A673 (cell line): Measurements from ENCODE around the gene IPCEF1. TPM values are rescaled to one million over a fixed set of nuclear protein-coding genes. Genes with fewer than 3 reads are reported as not detected.

Experiments used
- BruUV-seq: library from RNA; stranded (reverse); fragments of 400-500 nt; replicated peaks from 2 replicates; lab custom pipeline; 2021; lab: Mats Ljungman, UMichigan
- CTCF ChIA-PET: fragments of 300-600 bp; sonication (Branson Sonifier 250); formaldehyde crosslinking; loops from one replicate; lab custom pipeline; 2022; ENCODE audit warnings: antibody characterized with exemption; lab: Charles Lee
- POLR2A ChIA-PET: fragments of 300-600 bp; sonication (Branson Sonifier 250); formaldehyde crosslinking; loops from one replicate; lab custom pipeline; 2022; ENCODE audit warnings: antibody characterized with exemption; ENCODE audit not compliant: low non-redundant PET; lab: Charles Lee
- DNase-seq: peaks from one replicate; pipeline ENCODE4 v3.0.0-alpha.2; 2015; ENCODE audit warnings: low spot score
- H3K27ac ChIP-seq: fragments of 200-600 bp; sonication (generic); 2 replicates; pipeline ENCODE4 v1.5.1; 2016; ENCODE audit warnings: mixed run types, low read depth, mild to moderate bottlenecking, mixed read lengths, antibody characterized with exemption, low read length; ENCODE audit not compliant: poor library complexity, severe bottlenecking
- H3K27me3 ChIP-seq: fragments of 200-600 bp; sonication (generic); replicated peaks from 2 replicates; pipeline ENCODE4 v1.6.1; 2017; ENCODE audit warnings: mixed run types, low read depth, mild to moderate bottlenecking, mixed read lengths, antibody characterized with exemption, low read length; ENCODE audit not compliant: insufficient read depth, poor library complexity
- H3K36me3 ChIP-seq: fragments of 200-600 bp; sonication (generic); 2 replicates; pipeline ENCODE4 v1.6.1; 2016; ENCODE audit warnings: mixed run types, mild to moderate bottlenecking, mixed read lengths, antibody characterized with exemption, low read length; ENCODE audit not compliant: insufficient read depth, poor library complexity, severe bottlenecking
- H3K4me1 ChIP-seq: fragments of 200-600 bp; sonication (generic); 2 replicates; pipeline ENCODE4 v1.6.1; 2017; ENCODE audit warnings: mixed run types, mild to moderate bottlenecking, mixed read lengths, antibody characterized with exemption, low read length; ENCODE audit not compliant: insufficient read depth, poor library complexity, severe bottlenecking
- H3K4me3 ChIP-seq: fragments of 200-600 bp; sonication (generic); 2 replicates; pipeline ENCODE4 v1.5.1; 2016; ENCODE audit warnings: low read depth, mixed run types, mild to moderate bottlenecking, mixed read lengths, low read length; ENCODE audit not compliant: poor library complexity, severe bottlenecking
- H3K9me3 ChIP-seq: fragments of 200-600 bp; sonication (generic); 2 replicates; pipeline ENCODE4 v1.6.1; 2016; ENCODE audit warnings: mixed run types, low read depth, mild to moderate bottlenecking, mixed read lengths, antibody characterized with exemption, low read length; ENCODE audit not compliant: poor library complexity, severe bottlenecking
- EZH2 ChIP-seq: fragments of 200-600 bp; sonication (generic); IDR thresholded peaks from 2 replicates; pipeline ENCODE4 v1.6.1; 2017; ENCODE audit warnings: borderline replicate concordance, low read depth, mild to moderate bottlenecking, mixed read lengths, antibody characterized with exemption, low read length; ENCODE audit not compliant: poor library complexity, severe bottlenecking
- intact Hi-C: fragments of 100-400 bp; cut with micrococcal nuclease; formaldehyde crosslinking; loops from one replicate; pipeline ENCODE4 v1.10.0; 2022; ENCODE audit not compliant: unreplicated experiment
- total RNA-seq: library from RNA; stranded (reverse); gene quantifications from 2 replicates; pipeline ENCODE4 v1.2.3, GENCODE V29; 2021
- TF ChIP-seq, protein P1 (sequence below): fragments of 300-800, 200-600 bp; sonication (generic); conservative IDR thresholded peaks from 2 replicates; pipeline ENCODE4 v1.5.1; 2017; ENCODE audit warnings: low read depth, mild to moderate bottlenecking, antibody characterized with exemption, low read length, moderate library complexity, mixed read lengths

IPCEF1 gene
- total RNA-seq, 1 experiment from 2014 or later, result 1.4 TPM

DNA sequence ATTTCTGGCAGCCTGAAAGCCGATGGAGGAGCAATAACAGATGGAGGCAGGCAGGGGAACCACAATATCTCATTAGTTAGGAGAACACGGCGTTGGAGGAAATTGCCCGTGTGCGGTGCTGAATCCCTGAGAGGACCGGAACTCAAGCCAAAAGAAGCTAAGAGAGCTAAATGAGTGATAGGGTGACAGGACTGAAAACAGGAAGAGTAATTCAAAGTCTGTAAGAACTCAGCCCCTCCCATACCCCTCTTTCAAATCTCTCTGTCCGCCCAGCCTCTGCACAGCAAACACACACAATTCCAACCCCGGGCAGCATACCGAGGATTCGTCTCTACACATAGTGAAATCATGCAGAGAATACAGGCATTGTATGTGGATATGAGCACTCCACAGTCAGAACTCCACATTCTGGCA is 2.6 kb upstream of the IPCEF1 start:
- intact Hi-C loops, result no loop called here
- ChIA-PET POLR2A (no interaction called here), CTCF (no interaction called here)
- Histone ChIP-seq H3K9me3 (no peaks in the 10 kb centered on the region), H3K27ac (no peak overlapping the region), H3K4me1 (no peaks in the 10 kb centered on the region), H3K4me3 (no peak overlapping the region), H3K27me3 (no peaks in the 10 kb centered on the region), H3K36me3 (no peaks in the 10 kb centered on the region)
- TF ChIP-seq EZH2, result no peak
- TF ChIP-seq, protein P1, sequence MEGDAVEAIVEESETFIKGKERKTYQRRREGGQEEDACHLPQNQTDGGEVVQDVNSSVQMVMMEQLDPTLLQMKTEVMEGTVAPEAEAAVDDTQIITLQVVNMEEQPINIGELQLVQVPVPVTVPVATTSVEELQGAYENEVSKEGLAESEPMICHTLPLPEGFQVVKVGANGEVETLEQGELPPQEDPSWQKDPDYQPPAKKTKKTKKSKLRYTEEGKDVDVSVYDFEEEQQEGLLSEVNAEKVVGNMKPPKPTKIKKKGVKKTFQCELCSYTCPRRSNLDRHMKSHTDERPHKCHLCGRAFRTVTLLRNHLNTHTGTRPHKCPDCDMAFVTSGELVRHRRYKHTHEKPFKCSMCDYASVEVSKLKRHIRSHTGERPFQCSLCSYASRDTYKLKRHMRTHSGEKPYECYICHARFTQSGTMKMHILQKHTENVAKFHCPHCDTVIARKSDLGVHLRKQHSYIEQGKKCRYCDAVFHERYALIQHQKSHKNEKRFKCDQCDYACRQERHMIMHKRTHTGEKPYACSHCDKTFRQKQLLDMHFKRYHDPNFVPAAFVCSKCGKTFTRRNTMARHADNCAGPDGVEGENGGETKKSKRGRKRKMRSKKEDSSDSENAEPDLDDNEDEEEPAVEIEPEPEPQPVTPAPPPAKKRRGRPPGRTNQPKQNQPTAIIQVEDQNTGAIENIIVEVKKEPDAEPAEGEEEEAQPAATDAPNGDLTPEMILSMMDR, result no peak
- DNase-seq, result no peak
- BruUV-seq, result no TSS peak

DNA sequence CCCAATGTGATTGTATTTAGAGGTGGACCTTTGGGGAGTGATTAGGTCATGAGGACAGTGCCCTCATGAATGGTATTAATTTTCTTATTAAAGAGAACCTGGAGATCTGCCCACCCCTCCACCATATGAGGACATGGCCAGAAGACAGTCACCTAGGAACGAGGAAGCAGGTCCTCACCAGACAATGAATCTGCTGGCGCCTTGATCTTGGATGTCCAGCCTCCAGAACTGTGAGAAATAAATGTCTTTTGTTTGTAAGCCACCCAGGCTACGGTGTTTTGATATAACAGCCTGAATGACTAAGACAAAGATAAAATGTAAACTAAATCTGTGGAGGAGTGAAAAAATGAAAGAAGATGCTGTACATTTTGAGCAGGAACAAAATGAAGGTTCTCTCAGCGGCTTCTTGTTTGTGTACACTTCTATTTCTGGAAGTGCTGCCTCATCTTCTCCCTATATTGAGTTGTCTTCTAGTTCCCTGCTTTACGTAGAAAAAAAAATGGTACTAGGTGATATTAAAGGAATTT is 1.5 kb upstream of the IPCEF1 start:
- TF ChIP-seq, protein P1, result no peak
- no peak for TF ChIP-seq EZH2
- peaks cover 2% of the 10 kb centered on the region for H3K4me1 ChIP-seq
- no peak for DNase-seq
- H3K36me3 ChIP-seq, result no peaks in the 10 kb centered on the region
- no peaks in the 10 kb centered on the region for H3K27me3 ChIP-seq
- intact Hi-C loops, result no loop called here
- ChIA-PET POLR2A (no interaction called here), CTCF (no interaction called here)
- no peaks in the 10 kb centered on the region for H3K9me3 ChIP-seq
- no peak overlapping the region for H3K27ac ChIP-seq
- no TSS peak for BruUV-seq
- H3K4me3 ChIP-seq, result no peak overlapping the region

DNA sequence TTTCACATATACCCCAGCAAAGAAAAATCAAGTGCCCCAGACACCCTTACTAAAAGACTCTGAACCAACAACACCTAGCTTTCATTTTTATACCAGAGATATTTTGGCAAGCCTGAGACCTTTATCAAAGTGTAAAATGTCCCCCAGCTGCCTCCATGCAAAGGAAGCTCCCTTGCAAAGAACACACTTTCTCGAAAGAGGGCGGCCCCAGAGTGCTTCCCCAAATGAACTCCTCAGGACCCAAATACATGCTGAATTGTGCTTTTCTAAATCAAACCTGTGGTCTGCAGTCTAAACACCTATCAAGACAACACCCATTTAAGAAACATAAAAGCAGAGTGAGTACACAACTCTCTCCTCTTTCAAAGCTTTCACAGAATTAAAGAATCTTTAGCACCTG is 490 bp downstream of the IPCEF1 start:
- no peak overlapping the region for H3K4me3 ChIP-seq
- BruUV-seq, result no TSS peak
- no peak for DNase-seq
- H3K27me3 ChIP-seq, result no peaks in the 10 kb centered on the region
- H3K4me1 ChIP-seq, result peaks cover 6% of the 10 kb centered on the region
- CTCF ChIA-PET, result interaction anchor here (0.6 kb wide), 1 partner anchor 204 kb away, joined by 3 read pairs; no protein-coding TSS in a partner anchor
- intact Hi-C loops, result no loop called here
- POLR2A ChIA-PET, result no interaction called here
- TF ChIP-seq, protein P1, result no peak
- TF ChIP-seq EZH2, result no peak
- no peaks in the 10 kb centered on the region for H3K9me3 ChIP-seq
- no peak overlapping the region for H3K27ac ChIP-seq
- no peaks in the 10 kb centered on the region for H3K36me3 ChIP-seq
